Dedifferentiated amniotic fluid mesenchymal stem cell (primary cell): ENCODE data around the gene HPCAL1.

Experiments used
- DNase-seq: peaks from one replicate; pipeline ENCODE4 v3.0.0-alpha.2; 2016; ENCODE audit errors: extremely low spot score

HPCAL1 gene

DNA sequence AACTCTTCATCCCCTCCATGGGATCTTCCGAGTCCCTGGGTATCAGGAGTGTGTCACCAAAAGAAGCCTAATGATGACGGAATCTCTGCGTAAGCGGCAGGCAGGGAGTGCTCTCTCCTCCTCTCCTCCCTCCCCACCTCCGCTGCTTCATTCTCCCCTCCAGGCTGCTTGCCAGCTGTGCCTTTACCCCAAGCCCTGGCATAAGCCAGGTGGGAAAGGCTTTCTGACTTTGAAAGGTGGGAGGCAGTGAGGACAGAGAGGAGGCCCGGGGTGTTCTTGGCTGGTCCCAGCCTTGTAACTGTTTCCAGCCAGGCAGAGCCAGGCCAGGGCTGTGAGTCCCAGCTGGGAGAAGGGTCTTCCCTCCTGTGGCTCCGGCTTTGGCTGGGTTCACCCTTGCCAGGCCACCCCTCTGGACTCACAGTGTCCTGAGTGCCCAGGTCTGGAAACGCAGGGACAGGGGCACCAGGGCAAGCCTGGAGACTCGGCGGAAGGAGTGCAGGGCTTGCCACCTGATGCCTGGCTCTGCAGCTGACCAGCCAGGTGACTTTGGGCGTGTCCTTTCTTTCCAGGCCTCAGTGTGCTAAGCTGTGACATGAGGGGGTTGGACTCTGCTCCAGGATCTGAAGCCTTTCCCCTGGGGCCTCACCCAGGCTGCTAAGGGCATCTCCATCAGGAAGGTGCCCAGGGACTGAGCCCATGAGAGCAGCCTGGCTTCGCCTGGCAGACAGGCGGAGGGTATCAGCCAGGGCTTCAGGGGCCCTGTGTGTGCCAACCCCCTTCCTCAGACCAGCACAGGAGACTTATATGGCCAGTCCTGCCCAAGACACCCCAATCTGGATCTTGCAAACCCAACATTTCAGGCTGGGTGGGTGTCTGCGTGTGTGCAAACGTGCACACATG lies 32.7 kb upstream of the HPCAL1 start:
- no peak for DNase-seq

DNA sequence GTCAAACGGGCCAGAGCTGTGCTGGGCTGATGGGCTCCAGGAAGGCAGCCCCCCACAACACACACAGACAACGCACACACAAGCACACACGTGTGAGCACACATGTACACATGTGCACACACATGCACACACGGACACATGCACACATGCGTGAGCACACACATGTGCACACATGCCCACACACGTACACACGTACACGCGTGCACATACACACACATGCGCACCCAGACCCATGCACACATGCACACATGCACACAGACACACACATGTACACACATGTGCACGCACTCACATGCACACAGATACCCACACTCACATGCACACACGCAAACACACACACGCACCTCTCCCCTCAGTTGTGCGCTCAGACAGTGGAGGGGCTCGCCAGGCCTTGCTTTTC lies 31.2 kb upstream of the HPCAL1 start:
- DNase-seq = no peak

DNA sequence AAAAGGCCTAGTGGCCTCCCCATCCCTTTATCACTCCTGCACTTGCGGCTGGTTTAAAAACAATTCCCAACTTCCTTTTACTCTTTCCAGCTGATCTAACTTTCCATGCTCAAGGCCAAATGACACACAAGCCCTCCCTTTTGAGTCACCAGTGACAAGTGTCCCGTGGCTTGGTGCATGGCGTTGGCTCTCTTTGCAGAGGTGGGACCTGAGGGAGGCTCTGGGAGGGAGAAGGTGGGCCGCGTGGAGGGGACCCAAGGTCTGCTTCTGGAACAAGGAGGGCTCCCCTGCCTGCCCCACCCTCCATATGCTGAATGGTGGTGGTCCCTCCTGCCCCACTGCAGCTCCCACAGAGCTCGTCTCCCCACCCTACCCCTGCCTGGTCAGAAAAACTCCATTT lies 30.8 kb upstream of the HPCAL1 start:
- no peak for DNase-seq

DNA sequence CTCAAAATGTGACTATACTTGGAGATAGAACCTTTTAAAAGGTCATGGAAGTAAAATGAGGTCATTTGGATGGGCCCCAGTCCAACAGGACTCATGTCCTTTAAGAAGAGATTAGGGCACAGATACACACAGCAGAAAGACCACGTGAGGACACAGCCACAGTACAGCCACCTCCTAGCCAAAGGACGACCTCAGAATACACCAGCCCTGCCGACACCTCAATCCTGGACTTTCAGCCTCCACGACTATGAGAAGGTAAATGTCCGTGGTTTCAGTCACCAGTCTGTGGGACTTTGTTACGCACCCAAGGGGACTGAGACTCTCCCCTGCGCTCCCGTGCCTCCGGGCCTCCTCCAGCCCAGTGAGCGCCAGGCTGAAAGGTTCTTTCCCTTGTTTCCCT lies 30.2 kb upstream of the HPCAL1 start:
- no peak for DNase-seq

DNA sequence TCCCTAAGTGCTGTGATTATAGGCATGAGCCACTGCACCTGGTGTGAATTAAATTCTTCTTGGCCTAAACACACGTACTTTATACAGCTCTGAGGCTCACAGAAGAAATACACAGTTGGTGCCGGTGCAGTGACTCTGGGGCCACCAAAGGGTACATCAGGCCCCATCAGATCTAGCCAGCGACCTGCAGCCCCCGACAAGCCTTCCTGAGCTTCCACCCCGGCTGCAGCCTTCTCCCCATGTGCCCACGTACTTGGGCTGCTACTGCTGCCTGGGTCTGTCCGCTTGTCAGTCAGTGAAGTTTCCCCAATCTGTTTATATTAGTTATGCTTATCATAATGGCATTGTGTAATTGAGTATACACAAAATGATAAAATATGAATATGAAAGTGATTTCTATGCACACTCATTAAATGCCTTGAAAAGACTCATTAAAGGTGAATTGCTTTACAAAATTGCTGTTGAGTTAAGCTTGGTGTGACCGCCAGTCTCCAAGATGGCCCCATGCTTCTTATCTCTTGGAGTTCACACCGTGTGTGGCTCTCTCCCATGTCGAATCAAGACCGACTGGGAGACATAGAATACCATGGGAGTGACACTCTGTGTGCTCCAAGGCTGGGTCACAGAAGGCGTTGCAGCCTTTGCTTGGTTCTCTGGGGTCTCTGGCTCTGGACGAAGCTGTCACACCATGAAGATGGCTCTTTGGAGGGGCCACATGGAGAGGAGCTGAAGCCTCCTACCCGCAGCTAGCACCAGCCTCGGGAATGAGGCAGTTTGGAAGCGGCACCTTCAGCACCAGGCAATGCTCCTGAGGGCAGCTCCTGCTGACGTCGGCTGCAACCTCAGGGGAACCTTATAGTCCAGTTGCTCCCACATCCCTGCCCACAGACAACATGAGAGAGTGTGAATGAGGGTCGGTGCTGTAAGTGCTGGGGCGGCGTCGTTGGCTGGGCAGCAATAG lies 29.2 kb upstream of the HPCAL1 start:
- DNase-seq = no peak

DNA sequence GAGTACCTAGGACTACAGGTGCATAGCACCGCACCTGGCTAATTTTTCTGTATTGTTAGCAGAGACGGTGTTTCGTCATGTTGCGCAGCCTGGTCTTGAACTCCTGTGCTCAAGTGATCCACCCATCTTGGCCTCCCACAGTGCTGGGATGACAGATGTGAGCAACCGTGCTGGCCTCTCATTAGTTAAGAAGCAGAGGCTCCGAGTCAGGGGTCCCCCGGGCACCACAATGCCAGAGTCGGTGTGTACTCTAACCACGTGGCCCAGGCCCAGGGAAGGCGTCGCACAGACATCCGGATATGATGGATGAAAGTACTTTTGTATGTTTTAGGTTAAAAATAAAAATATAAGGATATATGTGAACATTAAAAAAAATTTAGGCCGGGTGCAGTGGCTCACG lies 28.3 kb upstream of the HPCAL1 start:
- DNase-seq = no peak

DNA sequence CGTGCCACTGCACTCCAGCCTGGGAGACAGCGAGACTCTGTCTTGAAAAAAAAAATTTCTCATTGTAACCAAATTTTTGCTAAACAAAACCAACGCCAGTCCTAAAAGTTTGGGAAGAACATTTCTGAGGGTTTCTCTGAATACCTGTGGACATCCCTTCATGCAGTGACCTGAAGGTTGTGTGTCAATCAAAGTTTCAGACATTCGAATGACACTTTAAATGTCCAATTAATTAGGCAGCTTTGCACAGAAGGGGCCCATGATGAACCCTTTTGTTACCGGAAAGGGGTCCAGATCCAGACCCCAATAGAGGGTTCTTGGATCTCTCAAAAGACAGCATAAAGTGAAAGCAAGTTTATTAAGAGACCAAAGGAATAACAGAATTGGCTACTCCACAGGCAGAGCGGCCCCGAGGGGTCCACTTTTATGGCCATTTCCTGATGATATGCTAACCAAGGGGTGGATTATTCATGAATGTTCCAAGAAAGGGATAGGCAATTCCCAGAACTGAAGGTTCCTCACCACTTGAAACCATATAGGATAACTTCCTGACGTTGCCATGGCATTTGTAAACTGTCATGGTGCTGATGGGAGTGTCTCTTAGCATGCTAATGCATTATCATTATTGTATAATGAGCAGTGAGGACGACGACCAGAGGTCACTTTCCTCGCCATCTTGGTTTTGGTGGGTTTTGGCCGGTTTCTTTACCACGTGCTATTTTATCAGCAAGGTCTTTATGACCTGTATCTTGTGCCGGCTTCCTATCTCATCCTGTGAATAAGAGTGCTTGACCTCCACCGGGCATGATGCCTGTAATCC lies 27.5 kb upstream of the HPCAL1 start:
- DNase-seq = no peak

DNA sequence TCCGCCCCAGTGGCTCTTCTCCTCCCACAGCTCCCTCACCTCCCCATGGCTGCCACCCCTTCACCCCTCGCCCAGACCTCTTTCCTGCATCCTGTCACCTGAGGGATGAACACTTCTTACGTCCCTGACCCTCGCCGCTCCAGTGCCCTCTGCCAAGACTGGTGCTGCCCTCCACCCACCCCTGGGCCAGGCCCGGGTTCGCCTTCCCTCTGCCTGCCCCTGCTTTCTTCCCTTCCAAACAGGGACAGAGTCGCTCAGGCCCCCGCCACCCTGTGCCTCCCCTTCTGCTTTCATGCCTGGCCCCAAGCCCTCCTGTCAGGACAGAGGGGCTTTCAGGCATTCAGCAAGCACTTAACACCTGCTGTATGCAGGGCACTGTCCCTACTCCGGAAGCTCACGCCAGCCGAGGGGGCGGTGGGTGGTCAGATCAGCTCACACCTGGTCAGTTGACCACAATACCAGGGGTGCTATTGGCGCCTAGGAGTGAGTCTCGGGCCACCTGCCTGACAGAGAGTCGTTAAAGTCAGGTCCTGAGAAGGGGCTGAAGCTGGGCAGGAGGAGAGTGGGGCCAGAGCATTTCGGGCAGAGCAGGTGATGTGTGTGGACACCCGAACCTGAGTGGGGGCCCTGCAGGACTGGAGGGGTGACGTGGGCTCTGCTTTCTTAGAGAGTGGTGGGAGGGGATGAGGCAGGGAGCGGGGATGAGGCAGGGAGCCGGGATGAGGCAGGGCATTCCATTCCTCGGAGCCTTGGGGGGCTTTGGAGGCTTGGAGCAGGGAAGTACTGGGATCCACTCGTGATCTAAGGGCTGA lies 26.0 kb upstream of the HPCAL1 start:
- DNase-seq = no peak

DNA sequence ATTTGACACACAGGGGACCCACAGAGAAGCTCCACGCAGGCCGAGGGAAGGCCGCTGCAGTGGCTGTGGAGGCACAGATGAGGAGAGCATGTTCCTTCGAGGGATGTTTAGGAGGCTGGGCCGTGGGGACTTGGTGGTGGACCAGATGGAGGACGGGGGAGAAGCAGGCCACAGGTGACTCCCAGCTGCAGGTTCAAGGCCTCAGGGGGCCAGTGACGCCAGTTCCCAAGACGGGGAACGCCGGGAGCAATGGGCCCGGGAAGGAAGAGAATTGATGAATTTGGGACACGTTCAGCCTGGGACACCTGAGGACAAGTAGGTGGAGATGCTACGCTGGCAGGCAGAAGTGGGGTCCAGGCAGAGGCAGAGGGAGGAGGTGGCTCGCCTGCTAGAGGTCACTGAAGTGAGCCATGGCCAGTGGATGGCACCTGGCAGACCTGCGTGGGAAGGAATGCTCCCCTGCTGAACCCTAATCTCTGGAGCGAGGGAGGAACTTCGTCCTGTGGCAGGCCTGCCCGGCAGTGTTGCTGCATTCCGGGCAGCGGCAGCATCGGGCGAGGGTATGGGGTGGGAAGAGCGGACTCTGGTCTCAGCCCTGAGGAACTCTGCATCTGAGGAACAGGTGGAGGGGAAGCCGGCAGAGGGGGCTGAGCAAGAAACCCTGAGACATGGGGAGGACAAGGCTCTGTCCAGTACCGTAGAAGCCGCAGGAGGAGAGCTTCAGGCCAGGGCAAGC lies 25.2 kb upstream of the HPCAL1 start:
- no peak for DNase-seq

DNA sequence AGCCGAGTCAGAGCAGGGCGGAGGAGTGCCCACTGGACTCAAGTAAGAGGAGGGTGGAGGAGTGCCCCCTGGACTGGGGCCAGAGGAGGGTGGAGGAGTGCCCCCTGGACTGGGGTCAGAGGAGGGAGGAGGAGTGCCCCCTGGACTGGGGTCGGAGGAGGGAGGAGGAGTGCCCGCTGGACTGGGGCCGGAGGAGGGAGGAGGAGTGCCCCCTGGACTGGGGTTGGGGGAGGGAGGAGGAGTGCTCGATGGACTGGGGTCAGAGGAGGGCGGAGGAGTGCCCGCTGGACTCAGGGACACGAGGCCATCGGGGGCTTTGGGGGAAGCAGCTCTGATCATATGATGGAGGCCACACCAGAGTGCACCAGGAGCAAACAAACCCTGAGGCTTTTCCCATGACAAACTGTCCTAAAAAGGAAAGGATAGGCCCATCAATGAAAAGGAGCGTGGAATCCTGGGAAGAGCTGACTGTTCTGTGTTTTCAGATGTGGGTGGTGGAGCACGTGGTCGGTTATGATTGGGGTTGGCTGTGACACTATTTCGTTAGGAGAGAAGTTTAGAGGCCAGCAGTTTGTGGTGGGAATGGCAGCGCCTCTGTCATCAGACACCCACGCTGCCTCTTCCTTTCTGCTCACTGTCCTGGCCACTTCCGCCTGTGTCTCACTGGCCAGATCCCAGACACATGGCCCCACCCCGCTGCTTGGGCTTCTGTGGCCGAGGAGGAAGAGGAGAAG lies 24.5 kb upstream of the HPCAL1 start:
- DNase-seq = no peak

DNA sequence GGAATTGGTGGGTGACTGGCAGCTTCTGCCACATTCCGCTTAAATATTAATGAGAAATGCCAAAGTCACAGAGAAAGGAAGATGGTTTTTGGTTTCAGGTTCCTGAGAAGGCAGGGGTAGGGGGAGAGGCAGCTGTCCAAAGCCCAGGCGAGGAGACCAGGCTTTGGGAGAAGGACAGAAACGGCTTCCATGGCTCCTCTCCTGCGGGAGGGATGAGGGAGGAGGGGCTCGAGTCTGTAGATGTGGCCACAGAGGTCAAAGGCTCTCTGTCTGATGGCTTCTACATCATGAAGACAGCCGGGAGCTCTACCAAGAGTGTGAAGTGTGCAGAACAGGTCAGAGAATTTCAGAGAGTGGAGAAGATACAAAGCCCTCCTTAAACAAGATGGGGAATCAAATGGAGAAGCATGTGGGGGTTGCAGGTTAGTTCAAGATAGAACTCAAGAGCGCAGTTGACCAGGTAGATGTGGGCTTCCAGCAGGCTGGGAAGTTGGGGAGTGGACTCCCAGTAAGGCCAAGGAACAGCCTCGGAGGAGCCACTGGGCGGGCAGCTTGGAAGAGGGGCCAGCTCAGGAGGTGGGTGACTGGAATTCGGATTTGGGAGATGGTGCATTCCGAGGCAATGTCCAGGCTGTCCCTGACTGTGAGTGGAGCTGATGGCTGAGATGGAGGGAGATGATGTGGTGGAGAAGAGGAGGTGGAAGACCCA lies 23.8 kb upstream of the HPCAL1 start:
- DNase-seq = no peak

DNA sequence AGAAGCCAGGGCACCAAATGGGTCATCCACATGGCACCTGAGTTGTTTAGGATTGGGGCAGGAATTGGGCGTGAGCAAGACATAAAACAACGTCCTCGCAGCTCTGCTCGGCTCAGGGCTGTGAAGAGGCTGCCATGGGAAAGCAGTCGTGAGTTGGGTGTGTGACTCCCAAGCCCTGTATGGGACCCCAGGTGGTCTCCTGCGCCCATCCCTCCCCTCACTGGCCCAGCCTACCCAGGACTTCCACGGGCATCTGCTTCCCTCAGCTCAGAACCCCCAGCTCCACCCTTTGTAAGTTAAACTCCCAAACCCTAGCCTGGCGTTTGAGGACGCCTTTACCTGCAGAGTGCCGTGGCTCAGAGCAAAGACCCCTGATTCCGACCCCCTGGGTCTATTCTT lies 23.2 kb upstream of the HPCAL1 start:
- DNase-seq = no peak

DNA sequence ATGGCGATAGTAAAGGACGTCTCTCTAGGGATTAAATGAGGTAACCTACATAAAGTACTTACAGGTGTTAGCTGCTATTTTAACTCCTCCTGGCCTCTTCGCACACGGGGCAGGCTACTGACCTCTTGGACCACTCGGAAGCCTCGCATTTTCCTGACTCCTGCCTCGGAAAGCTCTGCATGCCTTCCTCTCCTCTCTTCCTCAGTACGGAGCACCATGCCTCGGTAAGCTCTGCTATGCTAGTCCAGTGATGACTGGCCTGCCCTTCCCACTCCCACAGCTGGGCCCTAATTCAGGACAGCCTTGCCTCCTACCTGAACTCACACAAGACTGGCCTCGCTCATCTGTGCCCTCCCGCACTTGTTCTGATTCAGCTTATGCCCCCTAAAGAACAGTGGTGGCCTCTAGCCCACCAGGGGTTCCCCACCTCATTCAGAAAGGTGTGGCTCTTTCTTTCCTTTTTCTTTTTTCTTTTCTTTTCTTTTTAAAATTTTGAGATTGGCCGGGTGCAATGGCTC lies 22.7 kb upstream of the HPCAL1 start:
- DNase-seq = no peak

DNA sequence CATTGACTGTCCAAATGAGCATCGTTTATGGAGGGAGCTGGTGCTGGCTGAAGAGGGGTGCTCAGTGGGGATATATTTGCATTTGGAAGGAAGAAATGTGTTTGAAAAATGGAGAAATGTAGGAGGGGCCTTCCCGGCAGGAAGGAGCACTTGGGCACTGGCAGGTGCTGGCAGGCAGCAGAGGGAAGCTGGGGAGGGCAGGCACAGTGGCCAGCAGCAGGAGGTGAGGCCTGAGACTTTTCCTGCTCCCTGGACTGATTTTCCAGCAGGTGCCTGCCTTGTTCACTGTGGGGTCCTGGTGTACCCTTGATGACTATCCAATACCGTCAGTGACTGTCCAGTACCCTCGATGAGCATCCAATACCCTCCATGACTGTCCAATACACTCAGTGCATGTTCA lies 20.8 kb upstream of the HPCAL1 start:
- DNase-seq = no peak

DNA sequence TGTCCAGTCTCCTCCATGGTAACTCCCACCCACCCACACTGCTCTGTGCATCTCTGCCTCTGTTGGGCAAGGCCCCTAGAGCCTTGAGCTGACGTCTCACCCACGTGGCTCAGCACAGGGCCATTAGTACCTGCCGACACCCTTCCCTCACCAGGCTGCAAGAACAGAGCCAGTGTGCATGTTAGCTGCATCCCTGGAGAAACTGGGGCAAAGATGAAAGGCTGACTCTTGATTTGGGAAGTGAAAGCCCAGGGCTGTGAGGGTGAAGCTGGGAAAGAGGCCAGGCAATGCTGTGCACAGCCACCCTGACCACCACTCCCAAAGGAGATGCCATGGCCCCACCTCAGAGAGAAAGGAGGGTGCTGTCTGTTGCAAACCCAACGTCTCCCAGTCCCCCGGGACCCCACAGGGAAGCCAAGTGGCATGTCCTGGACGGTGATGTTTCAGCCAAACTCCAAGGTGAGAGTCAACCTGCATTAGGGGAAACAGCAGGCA lies 20.0 kb upstream of the HPCAL1 start:
- DNase-seq = no peak

DNA sequence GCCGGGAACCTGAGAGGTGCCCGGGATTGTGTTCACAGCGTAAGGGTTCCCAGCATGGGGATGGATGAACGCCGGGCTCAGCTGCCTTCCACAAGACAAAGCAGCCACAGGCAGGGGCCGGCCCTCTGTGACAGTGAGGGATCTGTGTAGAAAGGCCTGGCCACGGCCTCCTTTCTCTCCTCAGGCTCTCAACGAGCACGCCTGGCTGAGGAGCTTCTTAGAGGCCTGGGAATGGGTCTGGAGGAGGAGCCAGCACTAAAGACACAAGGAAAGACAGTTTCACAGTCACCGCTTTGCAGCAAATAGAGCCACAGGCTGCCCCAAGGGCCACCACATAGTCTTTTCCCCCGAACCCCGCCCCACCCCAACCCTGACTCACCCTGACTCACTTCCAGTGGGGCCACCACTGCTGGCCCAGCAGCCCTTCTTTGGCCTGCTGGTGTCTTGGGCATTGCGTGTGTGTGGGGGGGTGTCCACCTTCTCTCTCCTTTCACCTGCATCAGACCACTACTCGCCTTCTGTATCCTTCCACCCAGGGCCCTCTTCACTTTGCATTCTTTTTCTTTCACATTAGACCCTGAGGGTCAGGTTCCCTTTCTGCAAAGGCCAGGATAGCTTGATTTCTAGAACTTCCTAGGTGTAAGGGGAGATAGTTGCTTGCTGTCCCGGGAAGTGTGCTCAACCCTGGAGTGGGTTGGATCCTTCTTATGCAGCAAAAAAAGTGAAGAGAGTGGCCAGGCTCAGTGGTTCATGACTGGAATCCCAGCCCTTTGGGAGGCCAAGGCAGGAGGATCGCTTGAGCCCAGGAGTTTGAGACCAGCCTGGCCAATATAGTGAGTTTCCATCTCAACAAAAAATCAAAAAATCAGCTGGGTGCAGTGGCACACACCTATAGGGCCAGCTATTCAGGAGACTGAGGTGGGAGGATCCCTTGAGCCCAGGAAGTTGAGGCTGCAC lies 19.3 kb upstream of the HPCAL1 start:
- DNase-seq = peak; percentile 49

DNA sequence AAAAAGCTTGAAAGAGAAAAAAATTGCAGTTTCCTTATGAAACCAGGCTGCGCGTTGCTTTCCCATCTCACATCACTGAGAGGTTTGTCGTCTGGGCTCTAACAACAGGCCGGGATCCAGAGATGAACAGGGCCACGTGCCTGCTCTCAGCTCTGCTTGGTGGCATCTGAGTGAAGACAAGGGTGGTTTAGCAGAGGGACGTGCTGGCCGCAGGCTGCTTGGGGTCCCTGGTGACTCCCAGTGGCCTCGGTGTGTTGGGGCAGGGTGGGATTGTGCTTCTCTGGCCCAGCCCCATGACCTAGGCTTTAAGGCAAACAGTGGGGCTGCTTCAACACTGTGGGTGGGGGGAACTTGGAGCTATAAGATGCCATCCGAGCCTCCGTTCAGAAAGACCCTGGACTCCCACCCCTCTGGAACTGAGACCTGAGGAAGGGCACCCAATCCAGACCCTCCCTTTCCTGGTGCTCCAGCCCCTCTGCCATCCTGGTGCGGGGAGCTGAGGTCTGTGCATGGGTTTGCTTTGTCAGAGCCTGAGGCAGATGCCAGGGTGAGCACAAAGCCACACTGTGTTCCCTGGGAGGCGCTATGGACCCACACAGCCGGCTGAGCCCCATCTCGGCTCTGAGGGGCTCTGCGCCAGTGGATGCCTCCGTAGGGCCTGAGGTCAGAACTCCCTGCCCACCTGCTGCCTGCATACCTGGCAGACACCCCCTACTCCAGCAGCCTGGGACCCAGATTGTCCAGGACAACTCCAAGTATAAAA lies 18.4 kb upstream of the HPCAL1 start:
- DNase-seq = no peak
